Endodermal cell (in vitro differentiated cells): Measurements from ENCODE around the gene KRT83. TPM values are rescaled to one million over a fixed set of nuclear protein-coding genes. Genes with fewer than 3 reads are reported as not detected.

Experiments used
- DNase-seq: peaks from one replicate; pipeline ENCODE4 v3.0.0-alpha.2; 2017
- H3K27ac ChIP-seq: 2 replicates; pipeline ENCODE4 v1.5.1; 2013; ENCODE audit warnings: mild to moderate bottlenecking, low read depth, low read length, moderate library complexity
- H3K27me3 ChIP-seq: 2 replicates; pipeline ENCODE4 v1.6.1; 2013; ENCODE audit warnings: mild to moderate bottlenecking, low read length, moderate library complexity; ENCODE audit not compliant: insufficient read depth, control insufficient read depth, poor library complexity, severe bottlenecking
- H3K36me3 ChIP-seq: 2 replicates; pipeline ENCODE4 v1.7.0; 2013; ENCODE audit warnings: mild to moderate bottlenecking, low read length, moderate library complexity; ENCODE audit not compliant: control insufficient read depth, insufficient read depth
- H3K4me1 ChIP-seq: one replicate; pipeline ENCODE4 v1.7.0; 2013; ENCODE audit warnings: low read length; ENCODE audit not compliant: control insufficient read depth, insufficient read depth
- H3K4me3 ChIP-seq: 2 replicates; pipeline ENCODE4 v1.5.1; 2013; ENCODE audit warnings: mild to moderate bottlenecking, low read length, moderate library complexity
- H3K9ac ChIP-seq: 2 replicates; pipeline ENCODE4 v1.6.1; 2013; ENCODE audit warnings: mild to moderate bottlenecking, low read length, moderate library complexity; ENCODE audit not compliant: poor library complexity, severe bottlenecking; ENCODE audit errors: extremely low read depth
- H3K9me3 ChIP-seq: 2 replicates; pipeline ENCODE4 v1.6.1; 2013; ENCODE audit warnings: mild to moderate bottlenecking, low read length, moderate library complexity; ENCODE audit not compliant: control insufficient read depth
- H3K27ac Mint-ChIP-seq: 2 replicates; pipeline ENCODE4 v1.8.0; 2020; ENCODE audit warnings: mixed read lengths
- H3K27me3 Mint-ChIP-seq: 2 replicates; pipeline ENCODE4 v1.8.0; 2021; ENCODE audit warnings: mild to moderate bottlenecking, mixed read lengths; ENCODE audit not compliant: insufficient read depth
- H3K36me3 Mint-ChIP-seq: 2 replicates; pipeline ENCODE4 v1.8.0; 2020; ENCODE audit warnings: low read depth, mixed read lengths
- H3K4me1 Mint-ChIP-seq: 2 replicates; pipeline ENCODE4 v1.8.0; 2020; ENCODE audit warnings: mixed read lengths
- H3K4me3 Mint-ChIP-seq: 2 replicates; pipeline ENCODE4 v1.8.0; 2020; ENCODE audit warnings: mild to moderate bottlenecking, moderate library complexity, mixed read lengths
- H3K9me3 Mint-ChIP-seq: 2 replicates; pipeline ENCODE4 v1.8.0; 2020; ENCODE audit warnings: mild to moderate bottlenecking, mixed read lengths
- WGBS, 2 experiments: methylation state at CpG; one replicate each; pipeline versions ENCODE4 v1.1.5 to v1.1.7; 2013; ENCODE audit warnings: missing lambda C conversion rate in 2 of 2, mixed read lengths in 1 of 2; ENCODE audit not compliant: insufficient coverage in 1 of 2, insufficient read length in 1 of 2; 5-methylcytosine and 5-hydroxymethylcytosine counted together
- total RNA-seq, 2 donors: library from RNA; stranded (reverse); fragmentation: NEBNext Ultra II Directional in 1 of 2; extraction: Animal tissue kit (Norgen Biotek cat#: 25700) in 1 of 2; gene quantifications; 2 replicates in 1 of 2; 3 replicates in 1 of 2; pipeline ENCODE4 v1.2.1, GENCODE V29; 2021
- TF ChIP-seq, protein P1 (sequence below): fragments of 200-600 bp; sonication (generic); conservative IDR thresholded peaks from 2 replicates; pipeline ENCODE4 v1.5.0; 2021; ENCODE audit warnings: antibody characterized with exemption, mild to moderate bottlenecking

KRT83 gene
- total RNA-seq, 2 donors from 2014 or later, result not detected

DNA sequence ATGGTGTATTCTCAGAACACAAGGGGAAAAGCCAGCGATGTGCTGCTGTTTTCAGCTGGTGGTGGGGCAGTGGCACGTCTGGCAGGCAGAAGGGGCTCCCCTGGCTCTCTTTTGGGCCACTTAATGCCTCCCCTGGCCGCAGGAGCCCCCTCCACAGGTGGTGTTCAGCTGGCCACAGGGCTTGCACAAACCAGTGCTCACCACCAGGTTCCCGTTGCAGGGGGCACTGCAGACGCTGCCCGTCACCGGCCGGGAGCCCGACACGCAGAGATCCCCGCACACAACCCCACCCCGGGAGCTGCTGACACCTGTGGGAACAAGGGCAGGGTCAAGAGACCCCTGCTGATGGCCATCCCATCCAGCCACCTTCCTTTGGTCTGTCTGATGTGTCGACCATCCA is 6.7 kb downstream of the KRT83 start:
- Histone ChIP-seq H3K27me3 (peaks cover 38% of the 10 kb centered on the region), H3K9me3 (no peaks in the 10 kb centered on the region), H3K27ac (no peak overlapping the region), H3K4me3 (no peak overlapping the region), H3K36me3 (no peaks in the 10 kb centered on the region), H3K9ac (no peak overlapping the region), H3K4me1 (no peaks in the 10 kb centered on the region)
- peak; percentile 56 for DNase-seq
- no peaks in the 10 kb centered on the region for H3K36me3 Mint-ChIP-seq
- peaks cover 41% of the 10 kb centered on the region for H3K27me3 Mint-ChIP-seq
- WGBS, 2 experiments, result 79 to 88% methylated on average over 7 to 13 of the region's 13 CpGs
- H3K9me3 Mint-ChIP-seq, result no peaks in the 10 kb centered on the region
- no peak overlapping the region for H3K27ac Mint-ChIP-seq
- no peak overlapping the region for H3K4me3 Mint-ChIP-seq
- TF ChIP-seq, protein P1, sequence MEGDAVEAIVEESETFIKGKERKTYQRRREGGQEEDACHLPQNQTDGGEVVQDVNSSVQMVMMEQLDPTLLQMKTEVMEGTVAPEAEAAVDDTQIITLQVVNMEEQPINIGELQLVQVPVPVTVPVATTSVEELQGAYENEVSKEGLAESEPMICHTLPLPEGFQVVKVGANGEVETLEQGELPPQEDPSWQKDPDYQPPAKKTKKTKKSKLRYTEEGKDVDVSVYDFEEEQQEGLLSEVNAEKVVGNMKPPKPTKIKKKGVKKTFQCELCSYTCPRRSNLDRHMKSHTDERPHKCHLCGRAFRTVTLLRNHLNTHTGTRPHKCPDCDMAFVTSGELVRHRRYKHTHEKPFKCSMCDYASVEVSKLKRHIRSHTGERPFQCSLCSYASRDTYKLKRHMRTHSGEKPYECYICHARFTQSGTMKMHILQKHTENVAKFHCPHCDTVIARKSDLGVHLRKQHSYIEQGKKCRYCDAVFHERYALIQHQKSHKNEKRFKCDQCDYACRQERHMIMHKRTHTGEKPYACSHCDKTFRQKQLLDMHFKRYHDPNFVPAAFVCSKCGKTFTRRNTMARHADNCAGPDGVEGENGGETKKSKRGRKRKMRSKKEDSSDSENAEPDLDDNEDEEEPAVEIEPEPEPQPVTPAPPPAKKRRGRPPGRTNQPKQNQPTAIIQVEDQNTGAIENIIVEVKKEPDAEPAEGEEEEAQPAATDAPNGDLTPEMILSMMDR, result peak; percentile 20
- H3K4me1 Mint-ChIP-seq, result no peaks in the 10 kb centered on the region

DNA sequence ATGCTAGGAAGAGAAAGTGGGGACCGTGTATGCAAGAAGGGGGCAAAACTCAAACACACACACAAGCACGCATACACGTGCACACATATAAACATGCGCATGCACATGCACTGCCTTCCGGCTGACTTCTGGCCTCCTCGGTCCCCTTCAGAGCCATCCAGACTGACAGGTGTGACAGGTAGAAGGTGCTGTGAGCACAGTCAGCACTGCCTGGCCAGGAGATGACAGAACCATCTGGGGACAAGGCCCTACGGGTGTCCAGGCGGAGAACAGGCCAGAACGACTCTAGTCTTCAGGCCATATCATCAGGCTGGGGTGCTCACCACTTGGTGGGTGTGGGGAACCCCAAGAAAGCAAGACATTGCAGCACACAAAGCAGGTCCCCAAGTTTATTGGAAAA is 7.3 kb downstream of the KRT83 start:
- H3K36me3 Mint-ChIP-seq, result no peaks in the 10 kb centered on the region
- TF ChIP-seq, protein P1, result no peak
- Histone ChIP-seq H3K36me3 (no peaks in the 10 kb centered on the region), H3K4me3 (no peak overlapping the region), H3K9me3 (no peaks in the 10 kb centered on the region), H3K27ac (no peak overlapping the region), H3K4me1 (no peaks in the 10 kb centered on the region), H3K27me3 (peaks cover 42% of the 10 kb centered on the region), H3K9ac (no peak overlapping the region)
- H3K4me3 Mint-ChIP-seq, result no peak overlapping the region
- no peaks in the 10 kb centered on the region for H3K9me3 Mint-ChIP-seq
- 90 to 95% methylated on average over 5 to 8 of the region's 9 CpGs for WGBS, 2 experiments
- peaks cover 1% of the 10 kb centered on the region for H3K4me1 Mint-ChIP-seq
- DNase-seq, result peak; percentile 42
- H3K27ac Mint-ChIP-seq, result no peak overlapping the region
- peaks cover 47% of the 10 kb centered on the region for H3K27me3 Mint-ChIP-seq

DNA sequence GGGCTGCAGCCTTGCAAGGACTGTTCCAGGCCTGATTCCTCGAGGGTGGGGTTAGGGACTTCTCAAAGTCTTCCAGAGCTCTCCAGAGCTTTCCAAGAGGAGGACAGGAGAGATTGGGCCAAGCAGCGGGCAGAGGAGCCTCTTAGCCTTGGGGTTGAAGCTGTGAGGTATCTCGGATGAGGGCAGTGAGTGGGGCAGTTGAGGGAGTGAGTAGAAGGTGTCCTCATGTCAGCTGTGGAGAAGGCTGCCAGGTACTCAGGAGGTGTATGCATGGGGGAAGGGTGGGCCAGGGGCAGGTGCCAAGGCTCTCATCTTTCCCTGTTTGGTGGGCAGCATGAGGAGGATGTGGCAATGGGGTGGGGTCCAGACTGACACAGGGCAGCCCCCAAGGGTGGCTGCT is 7.7 kb downstream of the KRT83 start:
- H3K27me3 ChIP-seq, result peaks cover 46% of the 10 kb centered on the region
- H3K4me1 ChIP-seq, result no peaks in the 10 kb centered on the region
- H3K36me3 ChIP-seq, result no peaks in the 10 kb centered on the region
- peaks cover 5% of the 10 kb centered on the region for H3K4me1 Mint-ChIP-seq
- no peak overlapping the region for H3K27ac ChIP-seq
- H3K36me3 Mint-ChIP-seq, result no peaks in the 10 kb centered on the region
- no peak for DNase-seq
- no peak overlapping the region for H3K9ac ChIP-seq
- H3K4me3 Mint-ChIP-seq, result no peak overlapping the region
- 57 to 81% methylated on average over 1 to 3 of the region's 3 CpGs for WGBS, 2 experiments
- TF ChIP-seq, protein P1, result no peak
- no peaks in the 10 kb centered on the region for H3K9me3 Mint-ChIP-seq
- peaks cover 52% of the 10 kb centered on the region for H3K27me3 Mint-ChIP-seq
- no peak overlapping the region for H3K4me3 ChIP-seq
- no peaks in the 10 kb centered on the region for H3K9me3 ChIP-seq
- no peak overlapping the region for H3K27ac Mint-ChIP-seq
